B cell (primary cell): Measurements from ENCODE around the gene HDLBP. TPM values are rescaled to one million over a fixed set of nuclear protein-coding genes. Genes with fewer than 3 reads are reported as not detected.

Experiments
- ATAC-seq: fragments of 200-7000 bp; cut with Tn5 transposase; one replicate; pipeline ENCODE4 v1.10.0; 2021; ENCODE audit warnings: low read depth, mild to moderate bottlenecking, moderate number of reproducible peaks, moderate library complexity
- CTCF ChIA-PET: fragments of 350-600 bp; sonication (Branson Sonifier 250); formaldehyde crosslinking; loops from one replicate; lab custom pipeline; 2021; ENCODE audit warnings: antibody characterized with exemption, inconsistent platforms; lab: Charles Lee
- POLR2A ChIA-PET: fragments of 350-600 bp; sonication (Branson Sonifier 250); formaldehyde crosslinking; loops from one replicate; lab custom pipeline; 2021; ENCODE audit warnings: antibody characterized with exemption; lab: Charles Lee
- DNase-seq: peaks from one replicate; pipeline ENCODE4 v3.0.0; 2013
- H2AFZ ChIP-seq: 2 replicates; pipeline ENCODE4 v1.6.1; 2012; ENCODE audit warnings: mild to moderate bottlenecking, low read depth, low read length; ENCODE audit not compliant: insufficient read depth, poor library complexity, severe bottlenecking
- H3K27ac ChIP-seq, 2 donors: 1 replicate in 1 of 2; 2 replicates in 1 of 2; pipeline ENCODE4 v1.5.1; 2012 to 2013; ENCODE audit warnings: low read length in 2 of 2, mild to moderate bottlenecking in 2 of 2, moderate library complexity in 1 of 2
- H3K27me3 ChIP-seq, 4 experiments: fragments of 200-600 bp in 1 of 4; sonication (generic) in 1 of 4; replicated peaks in 1 of 4; 1 replicate in 2 of 4; 2 replicates in 2 of 4; pipeline versions ENCODE4 v1.6.1 to v1.7.0; 2013 to 2016; ENCODE audit warnings: low read length in 3 of 4, mild to moderate bottlenecking in 2 of 4, mixed read lengths in 1 of 4, moderate library complexity in 1 of 4; ENCODE audit not compliant: insufficient read depth in 4 of 4, control insufficient read depth in 3 of 4; ENCODE audit errors: control extremely low read depth in 1 of 4
- H3K36me3 ChIP-seq, 2 experiments: replicated peaks in 1 of 2; 1 replicate in 1 of 2; 2 replicates in 1 of 2; pipeline versions ENCODE4 v1.6.1 to v1.7.1; 2013; ENCODE audit warnings: low read length in 1 of 2; ENCODE audit not compliant: insufficient read depth in 2 of 2, control insufficient read depth in 1 of 2; ENCODE audit errors: control extremely low read depth in 1 of 2, extremely low read depth in 1 of 2
- H3K4me1 ChIP-seq, 2 donors: fragments of 200-600 bp in 1 of 2; sonication (generic) in 1 of 2; 1 replicate in 1 of 2; 2 replicates in 1 of 2; pipeline versions ENCODE4 v1.5.1 to v1.6.1; 2013 to 2017; ENCODE audit warnings: low read length in 2 of 2; ENCODE audit not compliant: control insufficient read depth in 2 of 2, insufficient read depth in 2 of 2
- H3K4me2 ChIP-seq: replicated peaks from 2 replicates; pipeline ENCODE3; 2012; ENCODE audit warnings: mild to moderate bottlenecking, low read depth, low read length; ENCODE audit not compliant: poor library complexity, severe bottlenecking
- H3K4me3 ChIP-seq, 5 experiments: fragments of 200-600 bp in 1 of 5; sonication (generic) in 1 of 5; 1 replicate in 3 of 5; 2 replicates in 2 of 5; pipeline versions ENCODE4 v1.5.1 to v1.7.0; 2011 to 2016; ENCODE audit warnings: low read length in 4 of 5, mild to moderate bottlenecking in 4 of 5, low read depth in 2 of 5, control low read depth in 1 of 5, moderate library complexity in 1 of 5; ENCODE audit not compliant: insufficient read depth in 1 of 5; ENCODE audit errors: control extremely low read depth in 1 of 5, extremely low read depth in 1 of 5
- H3K79me2 ChIP-seq: fragments of 200-600 bp; sonication (generic); one replicate; pipeline ENCODE4 v1.6.0; 2016; ENCODE audit warnings: low read length; ENCODE audit not compliant: control insufficient read depth, insufficient read depth
- H3K9ac ChIP-seq: fragments of 200-600 bp; sonication (generic); 2 replicates; pipeline ENCODE4 v1.6.1; 2017; ENCODE audit warnings: mild to moderate bottlenecking, low read length, moderate library complexity
- H3K9me3 ChIP-seq, 3 donors: one replicate each; pipeline versions ENCODE4 v1.6.1 to v1.7.1; 2013; ENCODE audit warnings: low read length in 2 of 3; ENCODE audit not compliant: control insufficient read depth in 2 of 3, insufficient read depth in 1 of 3; ENCODE audit errors: control extremely low read depth in 1 of 3
- H4K20me1 ChIP-seq: 2 replicates; pipeline ENCODE4 v1.6.0; 2012; ENCODE audit warnings: mild to moderate bottlenecking, low read length; ENCODE audit not compliant: insufficient read depth, control insufficient read depth, poor library complexity, severe bottlenecking
- H3K27ac Mint-ChIP-seq: one replicate; pipeline ENCODE4 v1.8.0; 2021; ENCODE audit warnings: mixed read lengths
- H3K27me3 Mint-ChIP-seq: one replicate; pipeline ENCODE4 v1.8.0; 2021; ENCODE audit warnings: mixed read lengths
- H3K4me1 Mint-ChIP-seq: one replicate; pipeline ENCODE4 v1.8.0; 2021; ENCODE audit warnings: mixed read lengths
- H3K4me3 Mint-ChIP-seq: one replicate; pipeline ENCODE4 v1.8.0; 2021; ENCODE audit warnings: mixed read lengths
- H3K9me3 Mint-ChIP-seq: one replicate; pipeline ENCODE4 v1.8.0; 2022; ENCODE audit warnings: mixed read lengths; ENCODE audit not compliant: insufficient read depth
- EZH2 ChIP-seq: IDR thresholded peaks from 2 replicates; pipeline ENCODE4 v1.6.1; 2012; ENCODE audit warnings: borderline replicate concordance, low read depth, mild to moderate bottlenecking, moderate library complexity, low read length; ENCODE audit not compliant: insufficient read depth, poor library complexity, severe bottlenecking
- WGBS: methylation state at CpG from one replicate; pipeline ENCODE4 v1.1.5; 2013; ENCODE audit warnings: missing lambda C conversion rate; ENCODE audit not compliant: insufficient coverage; 5-methylcytosine and 5-hydroxymethylcytosine counted together
- intact Hi-C: fragments of 100-400 bp; cut with micrococcal nuclease; formaldehyde crosslinking; loops from one replicate; pipeline ENCODE4 v1.10.0; 2022
- polyA plus RNA-seq: library from polyadenylated mRNA; depleted of rRNA; stranded (reverse); fragments of >200 nt; gene quantifications from 2 replicates; pipeline ENCODE4 v1.2.3, GENCODE V29; 2012
- total RNA-seq, 2 donors: library from RNA; stranded (reverse); fragments of 120-200 nt in 1 of 2; gene quantifications; 1 replicate in 1 of 2; 2 replicates in 1 of 2; pipeline versions ENCODE4 v1.2.3 to v1.2.4, GENCODE V29; 2013 to 2022
- TF ChIP-seq, protein P1 (sequence below): fragments of 200-600 bp; IDR thresholded peaks from one replicate; pipeline ENCODE4 v1.8.0; 2022; ENCODE audit warnings: antibody characterized with exemption, mild to moderate bottlenecking

HDLBP gene
- total and polyA plus RNA-seq, 2 donors (not counting 1 experiment from before 2014, with no cell fraction given): 55.1 to 127 TPM

DNA sequence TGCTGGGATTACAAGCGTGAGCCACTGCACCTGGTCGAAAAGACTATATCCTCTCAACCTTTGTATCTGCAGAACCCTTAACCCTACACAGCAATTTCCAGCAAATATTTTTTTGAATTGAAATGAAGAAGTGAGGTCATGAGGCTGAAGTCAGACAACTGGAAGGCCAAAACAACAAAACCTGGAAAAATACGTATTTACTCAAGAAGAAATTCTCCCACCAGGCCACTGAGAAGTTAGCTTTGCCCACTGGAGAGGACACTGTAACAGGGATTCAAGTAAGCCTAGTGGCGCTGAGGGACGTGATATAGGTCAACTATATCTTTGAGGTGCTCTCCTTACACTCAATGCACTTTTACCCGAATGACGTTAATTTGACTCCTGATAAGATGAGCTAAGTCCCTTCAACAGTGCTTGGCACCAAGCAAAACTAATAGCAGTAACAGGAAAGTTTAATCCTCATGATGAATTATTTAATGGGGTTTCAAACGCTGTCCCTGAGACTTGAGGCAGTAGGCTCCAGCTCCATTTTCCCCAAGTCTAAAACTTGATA lies 1.9 kb downstream of the HDLBP start:
- Histone ChIP-seq H3K9ac (no peak overlapping the region), H3K9me3 (no peaks in the 10 kb centered on the region), H3K36me3 (peaks cover 0 to 4% of the 10 kb centered on the region in 2 experiments), H2AFZ (no peak overlapping the region), H4K20me1 (peaks cover 51% of the 10 kb centered on the region), H3K79me2 (peaks cover 88% of the 10 kb centered on the region), H3K4me1 (peaks cover 56 to 58% of the 10 kb centered on the region in 2 donors), H3K27ac (no peak overlapping the region), H3K4me2 (peak overlapping the region; percentile 83), H3K4me3 (no peak overlapping the region), H3K27me3 (no peaks in the 10 kb centered on the region)
- WGBS: 100% methylated on average over 1 of the region's 8 CpGs
- intact Hi-C loops: loop anchor here (2.0 kb wide), 1 partner anchor 753 kb away; the partner anchor contains the start of gene DUSP28
- no peak for ATAC-seq
- H3K4me1 Mint-ChIP-seq: peaks cover 74% of the 10 kb centered on the region
- no peaks in the 10 kb centered on the region for H3K9me3 Mint-ChIP-seq
- no peaks in the 10 kb centered on the region for H3K27me3 Mint-ChIP-seq
- peak overlapping the region; percentile 99 for H3K27ac Mint-ChIP-seq
- TF ChIP-seq, protein P1, sequence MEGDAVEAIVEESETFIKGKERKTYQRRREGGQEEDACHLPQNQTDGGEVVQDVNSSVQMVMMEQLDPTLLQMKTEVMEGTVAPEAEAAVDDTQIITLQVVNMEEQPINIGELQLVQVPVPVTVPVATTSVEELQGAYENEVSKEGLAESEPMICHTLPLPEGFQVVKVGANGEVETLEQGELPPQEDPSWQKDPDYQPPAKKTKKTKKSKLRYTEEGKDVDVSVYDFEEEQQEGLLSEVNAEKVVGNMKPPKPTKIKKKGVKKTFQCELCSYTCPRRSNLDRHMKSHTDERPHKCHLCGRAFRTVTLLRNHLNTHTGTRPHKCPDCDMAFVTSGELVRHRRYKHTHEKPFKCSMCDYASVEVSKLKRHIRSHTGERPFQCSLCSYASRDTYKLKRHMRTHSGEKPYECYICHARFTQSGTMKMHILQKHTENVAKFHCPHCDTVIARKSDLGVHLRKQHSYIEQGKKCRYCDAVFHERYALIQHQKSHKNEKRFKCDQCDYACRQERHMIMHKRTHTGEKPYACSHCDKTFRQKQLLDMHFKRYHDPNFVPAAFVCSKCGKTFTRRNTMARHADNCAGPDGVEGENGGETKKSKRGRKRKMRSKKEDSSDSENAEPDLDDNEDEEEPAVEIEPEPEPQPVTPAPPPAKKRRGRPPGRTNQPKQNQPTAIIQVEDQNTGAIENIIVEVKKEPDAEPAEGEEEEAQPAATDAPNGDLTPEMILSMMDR: no peak
- no peak for TF ChIP-seq EZH2
- ChIA-PET POLR2A (interaction anchor here (0.5 to 1.0 kb wide), 3 partner anchors 10 to 288 kb away, joined by 3 read pairs; no protein-coding TSS in a partner anchor), CTCF (interaction anchor here (0.6 to 2.2 kb wide), 7 partner anchors 24 to 324 kb away, joined by 3 to 6 read pairs (median 4); partner anchors contain the start of genes ATG4B and THAP4)
- peak overlapping the region; percentile 95 for H3K4me3 Mint-ChIP-seq
- no peak for DNase-seq

DNA sequence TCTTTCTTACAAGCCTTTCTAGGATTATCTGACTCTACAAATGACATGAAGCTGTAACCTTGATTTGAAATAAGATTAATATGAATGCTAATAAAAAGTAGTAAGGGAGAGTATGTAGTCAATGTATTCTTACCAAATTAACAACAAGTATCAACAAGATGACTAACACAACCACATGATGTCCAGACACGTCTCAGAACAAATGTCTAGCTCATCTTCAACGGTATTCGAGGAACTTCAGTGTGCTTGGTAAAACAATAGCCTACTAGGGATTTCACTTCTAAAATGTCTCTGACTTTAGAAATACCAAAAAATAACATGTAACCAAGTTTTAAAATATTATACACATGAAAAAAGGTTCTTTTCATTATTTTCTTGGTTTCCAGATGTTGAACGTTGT lies 3.4 kb downstream of the HDLBP start:
- Mint-ChIP-seq H3K27ac (no peak overlapping the region), H3K4me3 (peak overlapping the region; percentile 23), H3K4me1 (peaks cover 70% of the 10 kb centered on the region), H3K27me3 (no peaks in the 10 kb centered on the region), H3K9me3 (no peaks in the 10 kb centered on the region)
- ATAC-seq (no peak), DNase-seq (no peak)
- H3K79me2 ChIP-seq: peaks cover 80% of the 10 kb centered on the region
- CTCF ChIA-PET: interaction anchor here (0.7 kb wide), 1 partner anchor 41 kb away, joined by 3 read pairs; no protein-coding TSS in a partner anchor
- peaks cover 44 to 46% of the 10 kb centered on the region in 2 donors for H3K4me1 ChIP-seq
- H3K27me3 ChIP-seq: no peaks in the 10 kb centered on the region
- POLR2A ChIA-PET: no interaction called here
- H3K4me3 ChIP-seq: no peak overlapping the region
- intact Hi-C loops: no loop called here
- no peak overlapping the region for H3K27ac ChIP-seq
- peaks cover 43% of the 10 kb centered on the region for H4K20me1 ChIP-seq
- no peak overlapping the region for H2AFZ ChIP-seq
- no peak overlapping the region for H3K4me2 ChIP-seq
- no peak overlapping the region for H3K9ac ChIP-seq
- H3K9me3 ChIP-seq: no peaks in the 10 kb centered on the region
- no peak for TF ChIP-seq EZH2
- TF ChIP-seq, protein P1: no peak
- no peaks in the 10 kb centered on the region for H3K36me3 ChIP-seq
- WGBS: 60% methylated on average over 1 of the region's 4 CpGs
